HG03558 (cell line): ENCODE data around the gene RTN4.
"Not testable (repeated sequence)": the region's sequence is repeated elsewhere in the genome, so short reads cannot be mapped to it uniquely, and the experiment has no call there.

Experiments used
- ATAC-seq: cut with Tn5 transposase; IDR thresholded peaks from one replicate; pipeline ENCODE4 v1.9.1; 2021; ENCODE audit warnings: moderate number of reproducible peaks; ENCODE audit not compliant: unreplicated experiment; ENCODE audit errors: extremely low read depth

The RTN4 gene

DNA sequence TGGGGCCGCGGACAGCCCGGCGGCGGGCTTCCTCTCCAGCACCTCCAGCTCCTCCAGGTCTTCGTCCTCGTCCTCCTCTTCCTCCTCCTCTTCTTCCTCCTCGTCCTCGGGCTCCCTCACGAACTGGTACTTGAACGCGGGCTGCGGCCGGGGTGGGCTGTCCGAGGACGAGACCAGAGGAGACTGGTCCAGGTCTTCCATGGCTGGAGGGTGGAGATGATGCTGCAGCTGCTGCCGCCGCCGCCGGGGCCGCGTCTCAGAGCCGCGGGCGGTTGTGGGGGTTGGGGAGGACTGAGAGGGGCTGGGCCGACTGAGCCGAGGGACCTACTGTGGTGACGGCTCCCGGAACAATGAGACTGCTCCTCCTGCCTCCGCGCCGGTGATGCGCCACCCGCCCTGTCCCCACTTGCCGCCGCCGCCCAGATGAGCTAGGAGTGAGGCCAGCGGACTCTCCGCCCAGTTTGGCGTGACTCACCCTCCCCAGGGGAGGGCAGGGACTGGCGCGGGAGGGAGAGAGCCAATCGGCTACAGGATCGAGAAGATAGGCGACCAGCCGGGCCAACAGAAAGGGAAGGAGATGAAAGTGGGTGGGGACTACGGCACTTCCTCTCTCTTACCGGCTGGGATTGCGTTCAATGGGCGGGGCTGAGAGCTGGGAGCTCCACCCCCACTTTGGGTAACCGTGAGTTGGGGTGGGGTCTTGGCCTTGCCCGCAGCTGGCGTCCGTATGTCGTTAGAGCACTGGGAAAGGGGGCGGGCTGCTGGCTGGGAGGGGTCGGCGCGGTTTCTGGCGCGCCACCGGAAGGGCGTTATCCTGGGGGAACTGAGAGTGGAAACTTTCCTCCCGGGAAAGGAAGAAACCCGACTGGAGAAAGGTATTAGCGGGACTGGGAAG, at the start of gene RTN4:
TSS of gene RTN4 (minus strand) at position 352 of the 895 bp plus-strand sequence. CDS start at position 201, 151 bp downstream.
- ATAC-seq: peak; percentile 73

DNA sequence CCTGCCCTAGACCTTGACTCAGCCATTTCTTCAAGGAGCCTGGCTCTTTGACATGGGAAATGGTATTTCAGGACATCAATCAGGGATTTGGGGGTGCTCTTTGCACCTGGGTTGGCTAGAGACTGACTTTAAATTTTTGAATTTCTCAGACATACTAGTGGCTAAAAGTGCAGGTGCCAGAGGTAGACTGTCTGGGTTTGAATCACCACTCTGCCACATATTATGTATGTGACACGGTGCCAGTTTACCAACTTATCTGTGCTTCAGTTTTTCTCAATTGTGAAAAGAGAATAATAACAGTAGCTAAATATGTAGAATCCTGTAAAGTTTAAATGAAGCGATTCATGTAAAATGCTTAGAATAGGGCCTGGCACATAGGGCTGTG, 49.2 kb upstream of the RTN4 start:
- no peak for ATAC-seq

GRCh38 chr2:55097461-55098410, 47.5 kb upstream of the RTN4 start:
- ATAC-seq: no peak

GRCh38 chr2:55097082-55097460, 46.8 kb upstream of the RTN4 start:
- ATAC-seq: no peak

DNA sequence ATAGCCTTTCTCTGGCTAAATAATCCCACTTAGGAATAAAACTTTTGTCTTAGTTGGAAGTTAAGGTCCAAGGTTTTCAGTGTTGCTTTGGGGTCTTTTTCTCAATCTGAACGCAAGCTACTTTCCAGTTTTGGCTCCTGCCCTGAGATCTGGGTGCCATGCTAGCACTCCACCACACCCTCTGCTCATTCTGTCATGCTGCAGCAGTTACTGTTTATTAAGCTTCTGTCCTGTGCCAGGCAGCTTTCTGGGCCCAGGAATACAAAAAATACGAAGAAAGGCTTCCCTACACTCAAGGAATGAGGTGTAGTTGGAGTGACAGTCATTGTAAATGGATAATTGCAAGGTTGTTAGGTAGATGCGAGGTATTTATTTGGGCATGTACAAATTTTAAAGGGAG, 46.3 kb upstream of the RTN4 start:
- no peak for ATAC-seq

DNA sequence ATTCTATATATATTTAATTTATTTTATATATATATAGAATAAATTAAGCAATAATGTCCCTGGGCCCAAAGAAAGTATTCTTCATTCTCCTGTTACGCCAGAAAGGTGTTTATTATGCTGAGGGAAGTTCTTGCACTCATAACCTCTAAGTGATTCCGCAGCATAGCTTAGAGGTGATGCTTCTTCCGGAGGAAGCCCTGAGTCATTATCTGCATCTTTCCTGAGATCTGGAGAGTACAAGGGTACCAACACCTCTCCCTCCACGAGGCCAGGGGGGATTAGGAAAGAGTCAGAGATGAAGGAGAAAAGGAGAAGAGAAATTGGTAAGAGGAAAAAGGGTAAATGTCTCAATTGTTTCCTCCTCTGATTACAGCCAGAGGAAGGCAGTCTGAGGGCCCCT, 43.1 kb upstream of the RTN4 start:
- ATAC-seq: no peak

DNA sequence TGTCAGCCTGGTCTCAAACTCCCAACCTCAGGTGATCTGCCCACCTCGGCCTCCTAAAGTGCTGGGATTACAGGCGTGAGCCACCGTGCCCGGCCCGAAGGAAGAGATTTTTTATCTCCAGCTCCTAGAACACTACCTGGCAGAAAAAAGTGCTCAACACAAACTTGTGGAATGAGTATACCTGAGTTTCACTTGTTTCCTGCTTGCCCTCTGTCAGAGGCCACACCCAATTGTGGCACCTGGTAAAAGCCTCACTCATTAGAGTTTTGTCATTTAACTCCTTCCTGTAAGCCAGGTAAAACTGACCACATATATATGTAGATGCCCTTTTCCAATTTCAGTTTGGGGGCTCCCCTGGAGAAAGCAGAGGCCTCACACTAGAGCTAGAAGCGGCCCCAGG, 42.2 kb upstream of the RTN4 start:
- ATAC-seq: no peak

- ATAC-seq: not testable (repeated sequence)
These were observed 41.4 kb upstream of the RTN4 start for GRCh38 chr2:55091681-55092080.

- no peak for ATAC-seq
These were observed 40.5 kb upstream of the RTN4 start for GRCh38 chr2:55090702-55091101.

DNA sequence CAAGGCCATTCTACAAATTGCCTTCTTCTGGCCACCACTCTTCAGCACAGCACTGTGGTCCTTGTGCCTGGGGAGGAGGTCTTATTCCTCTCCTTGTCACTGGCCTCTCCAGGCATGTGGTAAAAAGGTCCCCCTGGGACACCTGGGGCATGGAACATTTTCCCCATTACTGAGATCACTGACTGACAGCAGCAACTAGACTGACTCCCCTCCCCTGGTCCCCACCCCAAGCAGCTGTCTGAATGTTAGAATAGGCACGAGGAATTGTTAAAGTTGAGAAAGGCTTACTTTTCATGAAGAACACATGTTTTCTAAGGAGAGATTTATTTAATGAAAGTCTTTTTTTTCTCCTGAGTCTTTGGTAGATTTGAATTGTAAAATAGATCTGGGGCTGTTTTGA, 39.5 kb upstream of the RTN4 start:
- ATAC-seq: no peak

DNA sequence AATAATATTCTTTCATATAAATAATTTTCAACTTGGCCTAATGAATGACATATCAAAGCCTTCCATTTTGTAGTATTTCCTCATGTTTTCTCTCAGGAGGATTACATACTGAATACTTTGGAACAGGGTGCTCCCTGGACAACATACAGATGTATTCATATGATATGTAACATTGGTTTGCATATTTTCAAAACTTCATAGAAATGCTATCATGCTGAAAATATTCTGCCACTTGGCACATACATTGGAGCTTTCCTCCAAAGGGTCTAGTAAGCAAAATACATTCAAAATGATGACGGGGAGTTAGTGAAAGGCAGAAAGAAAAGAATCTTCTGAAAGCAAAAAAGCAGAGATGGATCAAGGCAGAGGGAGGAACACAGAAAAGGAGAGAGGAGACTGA, 38.1 kb upstream of the RTN4 start:
- ATAC-seq: no peak

GRCh38 chr2:55087936-55088335, 37.7 kb upstream of the RTN4 start:
- ATAC-seq: no peak

DNA sequence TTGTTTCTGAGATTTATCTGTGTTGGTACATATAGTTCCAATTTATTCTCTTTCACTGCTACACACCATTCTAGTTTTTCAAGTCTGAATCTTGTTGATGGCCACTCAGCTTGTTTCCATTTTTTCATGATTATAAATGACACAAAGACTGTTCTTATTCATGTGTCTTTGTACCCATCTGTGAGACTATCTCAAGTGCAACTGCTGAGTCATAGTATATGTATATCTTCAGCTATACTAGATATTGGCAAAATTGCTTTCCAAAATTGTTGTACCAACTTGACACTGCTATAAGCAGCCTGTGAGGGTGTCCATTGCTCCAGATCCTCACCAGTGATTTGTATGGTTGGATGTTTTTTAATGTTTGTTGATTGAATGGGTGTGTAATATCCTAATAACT, 37.2 kb upstream of the RTN4 start:
- ATAC-seq: no peak

DNA sequence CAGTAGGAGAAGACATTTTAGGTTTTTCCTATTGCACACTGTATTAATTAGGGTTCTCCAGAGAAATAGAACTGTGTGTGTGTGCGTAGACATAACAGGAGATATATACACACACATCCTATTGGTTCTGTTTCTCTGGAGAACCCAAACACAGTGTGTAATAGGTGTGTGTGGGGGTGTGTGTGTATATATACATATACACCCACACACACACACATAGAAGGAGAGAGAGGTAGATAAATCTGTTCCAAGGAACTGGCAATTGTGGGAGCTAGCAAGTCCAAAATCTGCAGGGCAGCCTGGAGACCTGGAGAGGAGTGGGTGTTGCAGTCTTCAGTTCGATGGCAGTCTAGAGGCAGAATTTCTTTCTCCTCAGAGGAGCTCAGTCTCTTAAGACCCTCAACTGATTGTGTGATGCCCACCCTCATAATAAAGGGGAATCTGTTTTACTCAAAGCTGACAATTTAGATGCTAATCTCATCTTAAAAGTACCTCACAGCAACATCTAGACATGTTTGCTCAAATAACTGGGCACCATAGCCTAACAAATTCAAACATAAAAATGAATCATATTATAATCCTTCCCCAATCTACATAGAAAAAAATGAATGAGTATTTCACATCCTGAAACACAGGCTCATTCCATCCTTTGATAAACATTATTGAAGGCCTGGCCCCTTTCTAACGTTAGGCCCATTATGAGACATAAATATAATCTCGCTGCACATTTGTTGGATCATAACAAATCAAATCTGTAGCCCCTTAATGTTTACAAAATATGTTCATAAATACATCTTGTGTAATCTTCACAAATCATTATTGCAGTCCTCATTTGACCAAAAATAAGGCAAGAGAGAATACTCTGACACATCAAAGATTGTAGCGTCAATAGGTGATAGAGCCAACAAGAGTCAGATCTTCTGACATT, 35.1 kb upstream of the RTN4 start:
- no peak for ATAC-seq

- ATAC-seq: no peak
These were observed 34.4 kb upstream of the RTN4 start for GRCh38 chr2:55084641-55085040.

DNA sequence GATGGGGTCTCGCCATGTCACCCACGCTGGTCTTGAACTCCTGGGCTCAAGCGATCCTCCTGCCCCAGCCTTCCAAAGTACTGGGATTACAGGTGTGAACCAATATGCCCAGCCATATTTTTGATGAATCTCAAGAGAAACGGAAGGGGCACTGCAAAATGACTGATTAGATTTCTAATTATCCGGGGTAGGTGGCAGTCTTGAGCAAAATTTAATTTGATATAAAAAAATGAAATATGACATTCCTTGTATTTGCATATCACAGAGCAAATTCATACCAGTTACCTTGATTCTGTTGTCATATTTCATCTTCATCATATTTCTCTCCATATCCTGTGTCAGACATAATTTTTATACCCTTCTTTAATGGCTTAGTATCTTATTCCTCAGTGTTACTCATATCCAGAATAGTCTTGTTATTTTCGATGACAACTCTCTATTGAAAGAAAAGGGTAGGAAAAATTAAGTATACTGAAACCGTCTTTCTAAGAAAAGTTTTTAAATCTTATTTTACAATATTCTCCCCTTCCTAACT, 30.0 kb upstream of the RTN4 start:
- no peak for ATAC-seq

- ATAC-seq: no peak
These were observed 28.7 kb upstream of the RTN4 start for GRCh38 chr2:55078956-55079355.

- no peak for ATAC-seq
These were observed 26.5 kb upstream of the RTN4 start for GRCh38 chr2:55076721-55077120.

DNA sequence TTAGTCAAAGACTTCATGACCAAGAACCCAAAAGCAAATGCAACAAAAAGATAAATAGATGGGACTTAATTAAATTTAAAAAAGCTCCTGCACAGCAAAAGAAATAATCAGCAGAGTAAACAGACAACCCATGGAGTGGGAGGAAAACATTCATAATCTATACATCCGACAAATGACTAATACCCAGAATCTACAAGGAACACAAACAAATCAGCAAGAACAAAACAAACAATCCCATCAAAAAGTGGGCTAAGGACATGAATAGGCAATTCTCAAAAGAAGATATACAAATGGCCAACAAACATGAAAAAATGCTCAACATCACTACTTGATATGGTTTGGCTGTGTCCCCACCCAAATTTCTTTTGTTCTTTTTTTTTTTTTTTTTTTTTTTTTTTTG, 25.8 kb upstream of the RTN4 start:
- not testable (repeated sequence) for ATAC-seq
